Measurements from ENCODE around the gene NTHL1.

NTHL1 gene

DNA sequence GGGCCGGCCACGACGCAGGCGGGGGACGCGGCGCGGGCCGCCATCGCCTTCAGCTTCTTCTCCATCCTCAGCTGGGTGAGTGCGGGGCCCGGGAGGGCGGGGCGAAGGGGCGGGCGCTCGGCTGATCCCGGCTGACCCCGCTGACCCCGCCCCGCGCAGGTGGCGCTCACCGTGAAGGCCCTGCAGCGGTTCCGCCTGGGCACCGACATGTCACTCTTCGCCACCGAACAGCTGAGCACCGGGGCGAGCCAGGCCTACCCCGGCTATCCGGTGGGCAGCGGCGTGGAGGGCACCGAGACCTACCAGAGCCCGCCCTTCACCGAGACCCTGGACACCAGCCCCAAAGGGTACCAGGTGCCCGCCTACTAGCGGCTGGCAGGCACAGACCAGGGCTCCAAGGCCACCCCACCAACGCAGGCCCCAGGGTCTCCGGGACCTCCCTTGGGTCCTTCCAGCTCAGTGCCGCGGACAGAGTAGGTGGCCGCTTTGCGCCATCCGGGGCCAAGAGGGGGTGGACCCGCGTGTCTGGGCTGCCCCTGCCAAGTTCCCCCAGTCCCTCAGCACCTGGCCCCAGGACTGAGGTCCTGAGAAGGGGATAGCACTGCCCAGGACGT, 54.8 kb downstream of the NTHL1 start:
- no peak for DNase-seq (ENCODE audit: low read depth in 2 of 2)

DNA sequence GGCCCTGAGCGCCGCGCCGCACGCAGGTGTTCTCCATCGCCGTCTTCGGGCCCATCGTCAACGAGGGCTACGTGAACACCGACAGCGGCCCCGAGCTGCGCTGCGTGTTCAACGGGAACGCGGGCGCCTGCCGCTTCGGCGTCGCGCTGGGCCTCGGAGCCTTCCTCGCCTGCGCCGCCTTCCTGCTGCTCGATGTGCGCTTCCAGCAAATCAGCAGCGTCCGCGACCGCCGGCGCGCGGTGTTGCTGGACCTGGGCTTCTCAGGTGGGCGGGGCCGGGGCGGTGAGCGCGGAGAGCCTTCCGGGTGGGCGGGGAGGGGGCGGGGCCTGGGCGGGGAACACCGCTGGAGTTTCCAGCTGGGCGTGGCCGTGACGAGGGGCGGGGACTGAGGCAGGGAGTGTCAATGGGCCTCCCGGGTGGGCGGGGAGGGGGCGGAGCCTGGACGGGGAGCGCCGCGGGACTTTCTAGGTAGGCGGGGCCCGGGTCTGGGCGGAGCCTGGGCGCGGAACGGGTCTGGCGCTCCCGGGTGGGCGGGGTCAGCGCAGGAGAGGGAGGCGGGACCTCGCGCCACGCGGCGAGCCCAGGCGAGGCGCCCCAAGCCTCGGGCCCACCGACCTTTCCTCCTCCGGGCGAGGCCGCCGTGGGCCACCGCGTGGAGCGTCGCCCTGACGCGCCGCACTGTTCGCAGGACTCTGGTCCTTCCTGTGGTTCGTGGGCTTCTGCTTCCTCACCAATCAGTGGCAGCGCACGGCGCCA, 55.5 kb downstream of the NTHL1 start:
- DNase-seq (ENCODE audit: low read depth in 2 of 2) = peak; percentile 95 to 98

GRCh38 chr16:1991588-1991947, 56.1 kb downstream of the NTHL1 start:
- no peak for DNase-seq (ENCODE audit: low read depth in 2 of 2)

DNA sequence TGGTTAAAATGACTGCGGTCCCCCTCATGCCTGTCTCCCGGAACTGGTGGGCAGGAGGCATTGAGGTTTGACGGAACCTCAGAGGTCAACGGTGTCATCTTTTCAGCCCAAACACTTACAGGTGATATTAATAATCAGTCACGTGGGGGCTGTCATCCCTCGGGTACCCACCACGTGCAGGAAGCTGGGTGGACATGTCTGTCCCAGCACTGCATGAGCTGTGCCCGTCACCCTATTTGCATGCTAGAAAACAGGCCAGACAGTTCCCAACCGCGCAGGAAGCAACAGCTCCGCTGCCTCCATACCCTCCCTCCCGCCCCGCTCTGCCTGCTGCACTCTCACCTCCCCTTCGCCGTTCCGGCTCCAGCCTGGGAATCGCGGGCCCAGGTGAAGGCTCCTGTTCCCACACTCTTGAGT, 56.5 kb downstream of the NTHL1 start:
- DNase-seq (ENCODE audit: low read depth in 2 of 2) = no peak

DNA sequence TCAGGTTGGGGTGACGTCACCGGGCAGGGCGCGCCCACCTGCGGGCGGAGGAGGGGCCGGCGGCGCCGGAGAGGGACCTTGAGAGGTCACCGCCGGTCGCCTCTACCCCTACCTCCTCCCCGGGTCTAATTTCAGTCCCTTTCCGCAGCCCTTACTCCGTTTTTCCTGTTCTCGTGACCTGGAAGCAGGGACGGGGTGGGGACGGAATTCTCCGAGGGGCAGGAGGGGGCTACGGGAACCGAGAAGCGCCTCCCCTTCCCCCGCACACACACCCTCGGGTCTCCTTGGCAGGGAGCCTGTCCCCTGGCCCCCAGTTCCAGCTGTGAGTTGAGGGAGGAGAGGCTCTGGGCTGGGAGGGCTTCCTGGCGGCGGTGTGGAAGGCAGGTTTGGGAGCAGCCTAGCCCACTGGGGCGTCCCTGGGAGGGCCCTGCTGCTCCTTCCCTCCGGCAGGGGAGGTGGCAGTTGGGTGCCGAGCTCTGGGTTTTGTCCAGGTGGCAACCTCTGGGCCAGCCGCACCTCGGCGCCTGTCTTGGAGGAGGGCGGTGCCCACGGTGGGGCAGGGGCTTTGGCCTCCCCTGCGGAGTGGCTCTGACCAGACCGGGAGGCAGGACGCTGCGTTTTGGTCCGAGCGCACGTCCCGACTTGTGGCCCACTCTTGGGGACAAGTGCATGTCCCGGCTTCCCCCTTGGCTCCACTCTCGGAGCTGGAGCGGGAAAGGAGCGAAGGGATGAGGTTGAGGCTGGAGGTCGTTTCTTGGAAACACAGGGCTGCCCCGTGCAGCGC, 57.1 kb downstream of the NTHL1 start:
- peak in 1 of 2 donors; percentile 31 for DNase-seq (ENCODE audit: low read depth in 2 of 2)

GRCh38 chr16:1990101-1990350, 57.6 kb downstream of the NTHL1 start:
- DNase-seq (ENCODE audit: low read depth in 2 of 2) = no peak

Measured in stimulated activated CD8-positive, alpha-beta memory T cell treated with anti-CD3 and anti-CD28 coated beads, Interleukin-2, amount 100 ng/mL, for 1 hour (primary cell).